GM19467 (cell line): ENCODE measurements around the gene SARS1.
A peak's percentile ranks its signal among the peaks of the same experiment; 100 is the strongest.
"Not testable (repeated sequence)": the region's sequence is repeated elsewhere in the genome, so short reads cannot be mapped to it uniquely, and the experiment has no call there.

Experiments
- ATAC-seq: cut with Tn5 transposase; IDR thresholded peaks from one replicate; pipeline ENCODE4 v1.9.1; 2021; ENCODE audit warnings: mild to moderate bottlenecking, moderate library complexity; ENCODE audit not compliant: unreplicated experiment

Gene SARS1

DNA sequence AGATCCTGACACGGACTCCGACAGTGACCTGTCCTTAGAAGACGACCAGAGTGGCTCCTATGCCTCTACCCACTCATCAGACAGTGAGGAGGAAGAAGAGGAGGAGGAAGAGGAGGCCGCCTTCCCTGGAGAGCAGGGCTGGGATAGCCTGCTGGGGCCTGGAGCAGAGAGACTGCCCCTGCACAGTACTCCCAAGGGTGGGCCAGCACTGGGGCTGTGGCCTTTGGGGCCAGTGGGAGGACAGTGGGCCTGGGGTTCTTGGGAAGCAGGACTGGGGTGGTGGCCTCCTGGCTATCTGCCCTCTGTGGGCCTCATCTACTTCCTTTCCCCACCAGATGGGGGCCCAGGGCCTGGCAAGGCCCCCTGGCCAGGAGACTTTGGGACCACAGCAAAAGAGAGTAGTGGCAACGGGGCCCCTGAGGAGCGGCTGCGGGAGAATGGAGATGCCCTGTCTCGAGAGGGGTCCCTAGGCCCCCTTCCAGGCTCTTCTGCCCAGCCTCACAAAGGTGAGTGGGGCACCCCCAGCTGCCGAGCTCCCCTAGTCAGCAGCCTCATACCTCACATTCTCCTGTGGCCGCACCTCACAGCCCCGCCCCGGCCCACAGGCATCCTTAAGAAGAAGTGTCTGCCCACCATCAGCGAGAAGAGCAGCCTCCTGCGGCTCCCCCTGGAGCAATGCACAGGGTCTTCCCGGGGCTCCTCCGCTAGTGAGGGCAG, 59.3 kb downstream of the SARS1 start:
- no peak for ATAC-seq

DNA sequence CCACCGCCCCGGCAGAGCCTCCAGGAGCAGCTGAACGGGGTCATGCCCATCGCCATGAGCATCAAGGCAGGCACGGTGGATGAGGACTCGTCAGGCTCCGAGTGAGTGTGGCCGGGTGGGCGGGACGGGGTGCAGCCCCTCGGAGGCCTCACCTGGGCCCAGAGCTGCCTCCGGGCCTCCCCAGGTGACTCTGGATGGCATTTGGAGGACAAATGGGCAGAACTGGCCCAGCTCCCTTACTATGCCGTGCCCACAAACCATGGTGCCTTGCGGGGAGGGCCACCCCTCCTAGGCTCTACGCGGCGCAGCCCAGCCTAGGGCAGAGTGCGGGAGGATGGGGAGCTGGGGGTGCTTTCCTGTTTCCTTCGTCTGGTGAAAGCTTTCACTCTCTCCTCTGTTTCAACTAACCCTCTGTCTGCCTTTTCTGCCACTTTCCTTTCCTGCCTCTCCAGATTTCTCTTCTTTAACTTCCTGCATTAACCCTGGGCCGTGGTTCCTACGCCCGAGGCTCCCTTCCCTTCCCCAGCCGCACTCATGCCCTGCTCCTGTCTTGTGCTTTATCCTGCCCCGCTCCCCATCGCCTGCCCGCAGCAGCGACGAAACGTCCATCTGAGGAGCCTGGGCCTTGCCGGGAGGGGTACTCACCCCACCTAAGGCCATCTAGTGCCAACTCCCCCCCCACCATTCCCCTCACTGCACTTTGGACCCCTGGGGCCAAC, 60.0 kb downstream of the SARS1 start:
- no peak for ATAC-seq

DNA sequence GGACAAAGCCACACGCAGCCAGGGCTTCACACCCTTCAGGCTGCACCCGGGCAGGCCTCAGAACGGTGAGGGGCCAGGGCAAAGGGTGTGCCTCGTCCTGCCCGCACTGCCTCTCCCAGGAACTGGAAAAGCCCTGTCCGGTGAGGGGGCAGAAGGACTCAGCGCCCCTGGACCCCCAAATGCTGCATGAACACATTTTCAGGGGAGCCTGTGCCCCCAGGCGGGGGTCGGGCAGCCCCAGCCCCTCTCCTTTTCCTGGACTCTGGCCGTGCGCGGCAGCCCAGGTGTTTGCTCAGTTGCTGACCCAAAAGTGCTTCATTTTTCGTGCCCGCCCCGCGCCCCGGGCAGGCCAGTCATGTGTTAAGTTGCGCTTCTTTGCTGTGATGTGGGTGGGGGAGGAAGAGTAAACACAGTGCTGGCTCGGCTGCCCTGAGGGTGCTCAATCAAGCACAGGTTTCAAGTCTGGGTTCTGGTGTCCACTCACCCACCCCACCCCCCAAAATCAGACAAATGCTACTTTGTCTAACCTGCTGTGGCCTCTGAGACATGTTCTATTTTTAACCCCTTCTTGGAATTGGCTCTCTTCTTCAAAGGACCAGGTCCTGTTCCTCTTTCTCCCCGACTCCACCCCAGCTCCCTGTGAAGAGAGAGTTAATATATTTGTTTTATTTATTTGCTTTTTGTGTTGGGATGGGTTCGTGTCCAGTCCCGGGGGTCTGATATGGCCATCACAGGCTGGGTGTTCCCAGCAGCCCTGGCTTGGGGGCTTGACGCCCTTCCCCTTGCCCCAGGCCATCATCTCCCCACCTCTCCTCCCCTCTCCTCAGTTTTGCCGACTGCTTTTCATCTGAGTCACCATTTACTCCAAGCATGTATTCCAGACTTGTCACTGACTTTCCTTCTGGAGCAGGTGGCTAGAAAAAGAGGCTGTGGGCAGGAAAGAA, 61.1 kb downstream of the SARS1 start:
- ATAC-seq = no peak

DNA sequence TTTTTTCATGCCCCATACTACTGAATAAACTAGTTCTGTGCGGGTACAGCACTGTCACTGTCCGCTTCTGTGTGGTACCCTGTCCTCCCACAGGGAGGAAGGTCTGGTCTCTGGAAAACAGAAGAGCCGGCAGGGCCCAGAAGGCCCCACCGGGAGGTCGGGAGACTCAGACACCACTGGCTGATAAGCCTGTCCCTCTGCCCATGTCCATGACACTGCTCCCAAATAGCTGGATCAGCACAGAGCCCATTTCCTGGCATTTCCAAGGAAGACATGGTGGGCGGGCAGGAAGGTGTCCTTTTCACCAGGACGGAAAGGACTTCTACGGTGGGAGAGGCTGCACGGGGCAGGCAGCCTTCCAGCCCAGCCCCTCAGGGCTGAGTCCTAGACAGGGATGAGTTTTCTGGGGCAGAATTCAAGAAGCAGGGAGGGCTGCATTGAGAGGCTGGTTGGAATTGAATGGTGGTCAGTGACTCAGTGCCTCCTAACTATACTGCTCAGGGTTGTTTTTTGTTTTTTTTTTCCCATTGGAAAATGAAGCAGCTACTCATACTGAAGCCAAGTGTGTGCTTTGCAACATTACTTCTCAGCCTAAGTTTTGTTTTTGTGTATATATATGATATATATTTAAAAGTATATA, 62.1 kb downstream of the SARS1 start:
- ATAC-seq = no peak

DNA sequence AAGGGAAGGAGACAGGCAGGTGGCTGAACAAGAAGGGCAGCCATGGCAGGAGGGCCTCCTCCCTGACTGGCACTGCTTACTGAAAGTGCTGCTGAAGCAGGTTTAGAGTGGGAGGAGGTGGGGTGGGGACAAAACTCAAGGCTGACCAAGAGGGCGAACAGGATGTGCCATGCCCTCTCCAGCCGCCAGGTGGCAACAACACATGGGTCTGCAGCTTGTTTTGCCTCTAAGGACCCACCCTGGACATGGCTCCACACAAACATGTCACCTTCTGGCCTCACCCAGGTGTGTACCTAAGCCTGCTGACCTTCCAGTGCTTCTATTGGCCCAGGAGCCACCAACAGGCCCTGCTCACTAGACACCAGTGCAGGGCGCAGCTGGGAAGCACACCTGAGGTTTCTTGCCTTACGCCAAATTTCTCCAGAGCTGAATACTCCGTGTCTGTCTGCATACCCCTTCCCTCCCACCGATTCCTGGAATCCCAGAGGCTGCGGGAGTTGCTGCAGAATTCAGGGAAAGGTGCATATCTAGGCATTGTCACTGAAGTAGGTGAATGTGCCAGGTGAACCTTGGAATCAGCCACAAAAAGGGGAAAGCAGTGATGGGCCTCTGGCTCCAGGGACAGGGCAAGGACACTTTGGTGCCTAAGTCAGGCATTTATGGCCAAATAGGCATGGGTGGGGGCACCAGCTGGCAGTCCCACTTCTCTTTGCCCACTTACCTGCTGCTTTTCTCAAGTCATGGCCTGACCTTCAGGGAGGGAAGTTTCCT, 63.9 kb downstream of the SARS1 start:
- peak; percentile 82 for ATAC-seq

DNA sequence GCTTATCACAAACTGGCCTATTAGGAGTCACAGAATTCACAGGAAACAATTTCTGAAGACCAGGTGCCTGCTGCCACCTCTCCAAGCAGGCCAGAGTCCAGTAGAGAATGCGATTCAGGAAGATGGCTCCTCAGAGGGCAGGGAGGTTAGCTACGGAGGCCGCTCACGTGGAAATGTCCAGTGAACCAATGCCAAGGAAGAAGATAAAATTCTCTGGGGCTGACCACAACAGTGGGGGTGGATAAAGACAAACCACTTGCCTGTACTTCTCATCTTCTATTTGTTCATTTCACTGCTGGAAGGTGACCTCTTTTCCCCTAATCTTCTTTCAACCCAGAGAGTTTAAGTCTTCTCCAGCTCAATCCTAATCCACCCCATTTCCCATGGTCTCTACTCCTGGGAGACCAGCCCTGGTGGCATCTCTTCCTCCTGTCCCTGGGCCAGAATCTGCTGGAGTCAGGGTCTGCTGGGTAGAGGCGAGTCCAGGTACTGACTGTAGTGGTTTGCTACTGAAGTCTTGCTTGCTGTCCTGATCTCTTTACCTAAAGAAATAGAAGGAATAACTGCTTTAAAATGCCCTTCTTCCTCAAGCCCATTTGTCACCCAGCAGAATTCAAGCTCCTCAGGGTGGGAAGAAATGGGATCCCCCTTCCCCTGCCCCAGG, 66.0 kb downstream of the SARS1 start:
- ATAC-seq = no peak

DNA sequence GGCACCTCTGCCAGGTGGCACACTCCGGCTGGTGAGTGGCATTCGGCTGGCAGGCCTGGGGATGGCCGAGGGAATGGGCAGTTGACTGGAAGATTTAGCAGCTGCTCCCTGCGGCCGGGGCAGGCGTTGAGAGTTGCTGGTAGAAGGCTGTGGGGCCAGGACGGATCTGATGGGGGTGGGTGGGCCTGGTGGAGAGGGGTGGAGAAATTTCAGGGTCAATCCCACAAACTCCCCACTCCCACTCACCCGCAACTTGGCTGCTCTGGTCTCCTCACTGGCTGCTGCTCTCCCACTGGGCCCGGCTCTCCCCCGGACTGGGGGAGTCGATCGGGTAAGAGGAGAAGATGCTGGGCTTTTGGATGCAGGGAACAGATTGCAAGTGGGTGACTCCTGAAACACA, 67.1 kb downstream of the SARS1 start:
- ATAC-seq = no peak

DNA sequence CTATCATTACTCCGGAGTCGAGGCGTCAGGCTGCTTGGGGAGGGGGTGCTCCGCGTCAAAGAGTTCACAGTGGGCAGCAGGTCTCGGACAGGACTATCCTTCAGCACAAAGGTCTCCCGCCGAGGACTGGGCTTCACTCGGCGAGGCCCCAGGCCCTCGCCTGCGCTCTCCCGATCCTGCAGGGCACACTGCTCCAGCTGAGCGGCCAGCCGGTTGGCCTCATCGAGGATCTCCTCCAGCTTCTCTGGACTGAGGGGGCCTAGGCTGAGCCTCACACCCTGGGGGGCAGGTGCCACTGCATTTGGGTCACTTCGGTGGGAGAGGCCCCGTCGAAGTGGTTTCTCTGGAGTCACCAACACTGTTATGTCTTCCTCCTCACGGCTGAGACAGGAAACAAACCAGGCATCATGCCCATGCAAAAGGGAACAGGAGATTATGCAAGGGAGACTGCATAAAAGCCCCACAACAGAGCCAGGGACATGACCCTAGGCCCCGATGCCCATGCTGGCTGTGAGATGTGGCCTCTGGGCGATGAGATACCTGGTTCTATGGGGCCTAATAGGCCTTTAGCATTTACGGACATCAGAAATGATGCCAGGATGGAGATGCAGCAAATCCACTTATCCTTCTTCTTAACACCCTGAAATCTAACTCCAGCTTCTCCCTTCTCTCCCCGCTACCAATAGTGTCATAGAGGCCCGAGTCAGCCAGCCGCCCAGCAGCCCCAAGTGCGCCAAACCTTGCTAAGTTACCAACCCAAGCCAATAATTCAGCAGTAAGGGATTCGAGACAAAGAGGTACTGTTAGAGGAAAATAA, 68.2 kb downstream of the SARS1 start:
- ATAC-seq = no peak

DNA sequence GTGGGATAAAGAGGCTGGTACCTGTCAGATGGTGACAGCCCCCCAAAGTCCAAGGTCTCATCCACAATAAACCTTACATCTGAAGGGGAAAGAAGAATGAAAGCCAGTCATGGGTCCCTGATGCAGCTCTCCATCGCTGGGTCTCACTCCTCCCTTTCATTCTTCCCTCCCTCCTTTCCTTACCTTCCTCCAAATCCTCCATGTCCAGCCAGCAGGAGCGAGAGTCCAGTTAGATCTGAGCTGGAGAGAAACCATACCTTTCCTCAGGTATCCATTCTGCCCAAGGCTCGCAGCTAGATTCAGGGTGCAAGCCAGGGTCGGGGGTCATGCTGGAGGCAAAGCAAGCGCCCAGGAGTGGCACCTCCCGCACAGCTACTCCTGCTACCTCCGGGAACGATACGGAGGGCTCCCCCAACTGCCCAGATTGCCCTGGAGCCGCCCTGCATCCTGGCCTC, 68.8 kb downstream of the SARS1 start:
- ATAC-seq = no peak

DNA sequence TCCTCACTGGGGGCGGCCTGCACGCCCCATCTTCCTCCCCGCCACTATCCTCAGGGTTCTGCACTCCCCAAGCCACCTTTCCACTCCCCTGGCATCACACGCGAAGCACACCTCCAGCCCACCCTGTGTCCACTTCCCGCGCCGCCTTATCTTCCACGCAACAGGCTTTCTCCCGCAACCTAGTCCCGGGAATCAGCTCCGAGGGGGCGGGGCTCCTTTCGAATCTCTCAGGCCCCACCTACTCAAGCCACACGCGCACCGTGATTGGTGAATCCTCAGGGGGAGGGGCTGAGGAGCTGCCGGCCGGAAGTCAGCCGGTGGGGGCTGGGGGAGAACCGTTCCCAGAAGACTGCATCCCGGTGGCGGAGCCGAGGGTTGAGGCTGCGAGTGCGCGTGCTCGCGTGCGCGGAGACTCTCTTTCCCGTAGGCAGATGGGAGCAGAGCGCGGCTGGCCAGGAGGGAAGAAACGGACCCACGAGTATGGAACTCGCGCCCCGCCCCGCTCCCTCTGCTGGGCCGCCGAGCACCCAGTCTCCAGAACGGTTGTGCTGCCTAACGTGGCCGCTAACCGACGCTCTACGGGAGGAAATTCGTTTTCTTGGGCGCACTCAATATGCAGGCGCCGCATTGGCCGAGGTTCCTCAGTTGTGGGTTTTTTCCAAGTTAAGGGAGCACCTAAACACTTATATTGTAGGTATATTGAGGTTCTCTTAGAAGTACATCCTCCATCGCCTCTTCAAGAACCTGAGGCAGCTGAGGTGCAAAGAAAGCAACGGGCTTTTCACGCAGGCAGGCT, 69.4 kb downstream of the SARS1 start, which contains the start of gene PSRC1:
PSRC1 (minus strand) TSS at position 194 of the 796 bp plus-strand sequence.
- ATAC-seq = peak; percentile 92

DNA sequence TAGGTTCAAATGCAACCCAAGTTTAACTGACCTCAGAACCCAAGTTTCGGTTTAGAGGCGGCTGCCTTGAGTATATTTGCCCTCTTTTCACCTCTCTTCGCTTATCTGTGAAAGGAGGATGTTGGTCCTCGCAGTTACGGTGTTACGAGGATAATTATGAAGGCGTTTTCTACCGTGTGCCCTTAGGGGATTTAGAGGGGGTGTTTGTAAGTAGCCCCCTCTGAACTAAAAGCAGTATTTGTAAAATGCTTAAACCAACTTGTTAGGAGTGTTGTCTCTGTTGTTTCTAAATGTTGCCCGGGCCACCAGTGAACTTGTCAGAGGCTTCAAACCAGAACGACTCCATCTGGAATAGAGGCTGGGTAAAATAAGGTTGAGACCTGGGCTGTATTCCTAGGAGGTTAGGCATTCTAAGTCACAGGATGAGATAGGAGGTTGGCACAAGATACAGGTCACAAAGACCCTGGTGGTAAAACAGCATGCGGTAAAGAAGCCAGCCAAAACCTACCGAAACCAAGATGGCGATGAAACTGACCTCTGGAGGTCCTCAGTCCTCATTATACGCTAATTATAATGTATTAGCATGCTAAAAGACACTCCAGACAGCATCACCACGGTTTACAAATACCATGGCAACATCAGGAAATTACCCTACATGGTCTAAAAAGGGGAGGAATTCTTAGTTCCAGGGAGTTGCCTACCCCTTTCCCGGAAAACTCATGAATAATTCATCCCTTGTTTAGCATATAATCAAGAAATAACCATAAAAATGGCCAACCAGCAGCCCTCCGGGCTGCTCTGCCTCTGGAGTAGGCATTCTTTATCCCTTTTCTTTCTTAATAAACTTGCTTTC, 70.3 kb downstream of the SARS1 start:
- ATAC-seq = no peak

DNA sequence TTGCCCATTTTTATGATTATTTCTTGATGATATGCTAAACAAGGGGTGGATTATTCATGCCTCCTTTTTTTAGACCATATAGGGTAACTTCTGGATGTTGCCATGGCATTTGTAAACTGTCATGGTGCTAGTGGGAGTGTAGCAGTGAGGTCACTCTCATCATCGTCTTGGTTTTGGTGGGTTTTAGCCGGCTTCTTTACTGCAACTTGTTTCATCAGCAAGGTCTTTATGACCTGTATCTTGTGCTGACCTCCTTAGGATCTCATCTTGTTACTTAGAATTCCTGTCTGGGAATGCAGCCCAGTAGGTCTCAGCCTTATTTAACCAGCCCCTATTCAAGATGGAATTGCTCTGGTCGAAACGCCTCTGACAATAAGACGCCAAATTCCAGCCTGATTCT, 73.0 kb downstream of the SARS1 start:
- not testable (repeated sequence) for ATAC-seq
